ENCODE results near the gene FAM78A.

Gene FAM78A

DNA sequence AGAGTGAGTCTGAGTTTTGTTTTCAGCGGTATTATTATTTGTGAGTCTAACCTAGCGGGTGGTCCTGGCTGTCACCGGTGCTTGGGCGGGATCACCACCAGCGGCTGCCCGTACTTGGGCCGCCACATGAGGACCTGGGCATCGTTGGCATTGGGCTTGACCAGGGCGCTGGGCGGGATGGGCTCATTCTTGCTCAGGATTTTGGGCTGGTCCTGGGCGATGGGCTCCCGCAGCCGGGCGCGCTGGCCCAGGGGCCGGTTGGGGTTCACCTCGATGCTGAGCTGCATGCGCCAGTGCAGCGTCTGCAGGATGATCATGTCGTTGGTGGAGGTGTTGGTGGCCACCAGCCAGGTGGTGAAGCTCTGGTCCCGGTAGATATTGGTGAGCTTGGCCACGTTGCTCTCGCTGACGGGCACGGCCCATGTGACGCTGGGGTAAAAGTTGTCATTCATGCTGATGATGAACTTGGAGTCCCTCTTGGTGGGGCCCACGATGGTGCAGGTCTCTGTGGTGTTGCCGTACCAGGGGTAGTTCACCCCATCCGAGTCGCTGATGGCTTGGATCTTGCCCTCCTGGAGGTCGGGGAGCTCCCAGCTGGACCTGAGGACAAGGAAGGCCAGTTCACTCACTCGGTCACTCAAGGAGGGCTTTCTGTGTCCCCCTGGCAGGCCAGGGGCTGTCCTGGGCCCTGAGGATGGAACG lies 15.4 kb downstream of the FAM78A start:
- H3K4me1 ChIP-seq (ENCODE audit: control insufficient read depth in 1 of 2, insufficient read depth in 2 of 2, low read length in 2 of 2), result peaks cover 0 to 3% of the 10 kb centered on the region in 2 experiments
- H3K4me2 ChIP-seq (ENCODE audit: low read length), result no peak overlapping the region
- no peak overlapping the region for H3K4ac ChIP-seq (ENCODE audit: low read depth, low read length)
- no peaks in the 10 kb centered on the region for H3K79me2 ChIP-seq (ENCODE audit: control insufficient read depth, insufficient read depth, low read length, poor library complexity)
- no peaks in the 10 kb centered on the region for H3K36me3 ChIP-seq (ENCODE audit: control insufficient read depth in 1 of 2, insufficient read depth in 2 of 2, low read length in 2 of 2)
- no peak overlapping the region for H2BK120ac ChIP-seq (ENCODE audit: insufficient read depth, low read length, poor library complexity)
- no peak overlapping the region for H3K14ac ChIP-seq (ENCODE audit: low read length)
- H2BK12ac ChIP-seq (ENCODE audit: low read length), result no peak overlapping the region
- H2AFZ ChIP-seq (ENCODE audit: insufficient read depth, low read length, poor library complexity), result no peak overlapping the region
- no peaks in the 10 kb centered on the region for H3K9me3 ChIP-seq (ENCODE audit: insufficient read depth, low read depth, low read length)
- H3K79me1 ChIP-seq (ENCODE audit: low read length), result no peaks in the 10 kb centered on the region
- H3K9ac ChIP-seq (ENCODE audit: low read length), result no peak overlapping the region
- H4K91ac ChIP-seq (ENCODE audit: low read depth, low read length), result no peak overlapping the region
- WGBS (ENCODE audit: extremely low coverage, insufficient coverage, insufficient read length), result no CpG with 5 or more reads among the region's 33 CpGs
- no peak overlapping the region for H2BK5ac ChIP-seq (ENCODE audit: low read depth, low read length, poor library complexity)
- H3K4me3 ChIP-seq (ENCODE audit: low read depth, low read length), result no peak overlapping the region
- no peak for DNase-seq
- no peak overlapping the region for H3K27ac ChIP-seq (ENCODE audit: low read depth, low read length)
- no peak overlapping the region for H3K23ac ChIP-seq (ENCODE audit: low read length)
- no peak overlapping the region for H3K18ac ChIP-seq (ENCODE audit: low read length)
- no peak overlapping the region for H4K8ac ChIP-seq (ENCODE audit: low read depth, low read length)
- no peak overlapping the region for H4K12ac ChIP-seq (ENCODE audit: low read depth, low read length)
- no peak overlapping the region for H2AK5ac ChIP-seq (ENCODE audit: low read length)
- no peaks in the 10 kb centered on the region for H3K27me3 ChIP-seq (ENCODE audit: insufficient read depth, low read length)

DNA sequence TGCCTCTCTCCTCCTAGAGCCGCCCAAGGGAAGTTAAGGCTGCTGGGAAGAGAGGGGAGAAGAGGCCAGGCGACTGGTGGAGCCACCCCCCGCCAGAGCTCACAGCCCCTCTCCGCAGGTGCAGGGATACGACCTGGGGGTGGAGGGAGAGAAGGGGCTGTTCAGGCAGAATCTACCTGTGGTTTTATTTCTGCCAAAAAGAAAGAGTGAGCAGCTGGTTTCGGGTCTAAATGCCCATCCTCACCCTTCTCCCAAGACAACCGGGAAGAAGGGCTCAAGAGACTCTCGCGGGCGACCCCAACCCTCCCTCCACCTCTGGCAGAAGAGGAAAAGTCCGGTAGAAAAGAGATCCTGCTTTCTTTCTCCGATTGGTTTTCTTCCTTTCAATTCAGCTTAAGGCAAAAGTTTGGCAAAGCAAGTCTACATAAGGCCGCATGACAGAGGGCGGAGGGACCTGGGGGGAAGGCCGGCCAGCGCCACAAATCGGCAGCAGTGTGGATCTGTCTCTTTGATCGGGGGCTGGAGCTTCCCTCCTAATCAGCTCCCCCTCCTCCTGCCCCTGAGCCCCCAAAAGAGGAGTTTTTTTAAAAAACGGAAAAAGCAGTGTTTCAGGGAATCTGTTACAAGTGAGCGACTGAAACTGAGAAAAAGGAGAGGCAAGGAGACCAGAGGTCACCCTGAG lies 16.3 kb downstream of the FAM78A start:
- no peaks in the 10 kb centered on the region for H3K79me1 ChIP-seq (ENCODE audit: low read length)
- WGBS (ENCODE audit: extremely low coverage, insufficient coverage, insufficient read length), result no CpG with 5 or more reads among the region's 20 CpGs
- H3K4ac ChIP-seq (ENCODE audit: low read depth, low read length), result no peak overlapping the region
- DNase-seq, result no peak
- no peak overlapping the region for H2BK12ac ChIP-seq (ENCODE audit: low read length)
- no peak overlapping the region for H3K9ac ChIP-seq (ENCODE audit: low read length)
- no peak overlapping the region for H3K4me2 ChIP-seq (ENCODE audit: low read length)
- no peak overlapping the region for H2BK5ac ChIP-seq (ENCODE audit: low read depth, low read length, poor library complexity)
- H3K4me3 ChIP-seq (ENCODE audit: low read depth, low read length), result no peak overlapping the region
- no peak overlapping the region for H3K27ac ChIP-seq (ENCODE audit: low read depth, low read length)
- no peak overlapping the region for H2AK5ac ChIP-seq (ENCODE audit: low read length)
- no peak overlapping the region for H4K91ac ChIP-seq (ENCODE audit: low read depth, low read length)
- H2BK120ac ChIP-seq (ENCODE audit: insufficient read depth, low read length, poor library complexity), result no peak overlapping the region
- no peaks in the 10 kb centered on the region for H3K9me3 ChIP-seq (ENCODE audit: insufficient read depth, low read depth, low read length)
- no peaks in the 10 kb centered on the region for H3K36me3 ChIP-seq (ENCODE audit: control insufficient read depth in 1 of 2, insufficient read depth in 2 of 2, low read length in 2 of 2)
- H2AFZ ChIP-seq (ENCODE audit: insufficient read depth, low read length, poor library complexity), result no peak overlapping the region
- H3K4me1 ChIP-seq (ENCODE audit: control insufficient read depth in 1 of 2, insufficient read depth in 2 of 2, low read length in 2 of 2), result peaks cover 0 to 3% of the 10 kb centered on the region in 2 experiments
- H4K8ac ChIP-seq (ENCODE audit: low read depth, low read length), result no peak overlapping the region
- no peaks in the 10 kb centered on the region for H3K79me2 ChIP-seq (ENCODE audit: control insufficient read depth, insufficient read depth, low read length, poor library complexity)
- no peak overlapping the region for H4K12ac ChIP-seq (ENCODE audit: low read depth, low read length)
- no peak overlapping the region for H3K23ac ChIP-seq (ENCODE audit: low read length)
- no peak overlapping the region for H3K14ac ChIP-seq (ENCODE audit: low read length)
- no peak overlapping the region for H3K18ac ChIP-seq (ENCODE audit: low read length)
- H3K27me3 ChIP-seq (ENCODE audit: insufficient read depth, low read length), result no peaks in the 10 kb centered on the region

GRCh38 chr9:131259432-131259898 lies 16.8 kb downstream of the FAM78A start:
- no peak overlapping the region for H2BK5ac ChIP-seq (ENCODE audit: low read depth, low read length, poor library complexity)
- H3K79me2 ChIP-seq (ENCODE audit: control insufficient read depth, insufficient read depth, low read length, poor library complexity), result no peaks in the 10 kb centered on the region
- no peaks in the 10 kb centered on the region for H3K27me3 ChIP-seq (ENCODE audit: insufficient read depth, low read length)
- no peak overlapping the region for H2BK12ac ChIP-seq (ENCODE audit: low read length)
- H3K4me2 ChIP-seq (ENCODE audit: low read length), result no peak overlapping the region
- no peak overlapping the region for H4K91ac ChIP-seq (ENCODE audit: low read depth, low read length)
- H4K8ac ChIP-seq (ENCODE audit: low read depth, low read length), result no peak overlapping the region
- H2AK5ac ChIP-seq (ENCODE audit: low read length), result no peak overlapping the region
- H3K4me1 ChIP-seq (ENCODE audit: control insufficient read depth in 1 of 2, insufficient read depth in 2 of 2, low read length in 2 of 2), result peaks cover 0 to 3% of the 10 kb centered on the region in 2 experiments
- no peak overlapping the region for H3K9ac ChIP-seq (ENCODE audit: low read length)
- H3K4me3 ChIP-seq (ENCODE audit: low read depth, low read length), result no peak overlapping the region
- H3K79me1 ChIP-seq (ENCODE audit: low read length), result no peaks in the 10 kb centered on the region
- no peak overlapping the region for H3K27ac ChIP-seq (ENCODE audit: low read depth, low read length)
- no peak overlapping the region for H3K23ac ChIP-seq (ENCODE audit: low read length)
- no peaks in the 10 kb centered on the region for H3K36me3 ChIP-seq (ENCODE audit: control insufficient read depth in 1 of 2, insufficient read depth in 2 of 2, low read length in 2 of 2)
- no peak overlapping the region for H3K18ac ChIP-seq (ENCODE audit: low read length)
- H3K4ac ChIP-seq (ENCODE audit: low read depth, low read length), result no peak overlapping the region
- WGBS (ENCODE audit: extremely low coverage, insufficient coverage, insufficient read length), result no CpG with 5 or more reads among the region's 12 CpGs
- no peak overlapping the region for H4K12ac ChIP-seq (ENCODE audit: low read depth, low read length)
- no peak overlapping the region for H2BK120ac ChIP-seq (ENCODE audit: insufficient read depth, low read length, poor library complexity)
- no peak overlapping the region for H3K14ac ChIP-seq (ENCODE audit: low read length)
- no peaks in the 10 kb centered on the region for H3K9me3 ChIP-seq (ENCODE audit: insufficient read depth, low read depth, low read length)
- DNase-seq, result no peak
- no peak overlapping the region for H2AFZ ChIP-seq (ENCODE audit: insufficient read depth, low read length, poor library complexity)

- H3K27me3 ChIP-seq (ENCODE audit: insufficient read depth, low read length), result no peaks in the 10 kb centered on the region
- H3K4me3 ChIP-seq (ENCODE audit: low read depth, low read length), result no peak overlapping the region
- H3K9me3 ChIP-seq (ENCODE audit: insufficient read depth, low read depth, low read length), result no peaks in the 10 kb centered on the region
- H2BK12ac ChIP-seq (ENCODE audit: low read length), result no peak overlapping the region
- H3K14ac ChIP-seq (ENCODE audit: low read length), result no peak overlapping the region
- H3K27ac ChIP-seq (ENCODE audit: low read depth, low read length), result no peak overlapping the region
- no peak overlapping the region for H4K8ac ChIP-seq (ENCODE audit: low read depth, low read length)
- no peak overlapping the region for H2BK5ac ChIP-seq (ENCODE audit: low read depth, low read length, poor library complexity)
- H4K91ac ChIP-seq (ENCODE audit: low read depth, low read length), result no peak overlapping the region
- no peaks in the 10 kb centered on the region for H3K79me1 ChIP-seq (ENCODE audit: low read length)
- H3K4ac ChIP-seq (ENCODE audit: low read depth, low read length), result no peak overlapping the region
- H3K36me3 ChIP-seq (ENCODE audit: control insufficient read depth in 1 of 2, insufficient read depth in 2 of 2, low read length in 2 of 2), result no peaks in the 10 kb centered on the region
- H3K9ac ChIP-seq (ENCODE audit: low read length), result no peak overlapping the region
- no peak overlapping the region for H2AFZ ChIP-seq (ENCODE audit: insufficient read depth, low read length, poor library complexity)
- H4K12ac ChIP-seq (ENCODE audit: low read depth, low read length), result no peak overlapping the region
- H3K4me1 ChIP-seq (ENCODE audit: control insufficient read depth in 1 of 2, insufficient read depth in 2 of 2, low read length in 2 of 2), result peaks cover 0 to 3% of the 10 kb centered on the region in 2 experiments
- no peaks in the 10 kb centered on the region for H3K79me2 ChIP-seq (ENCODE audit: control insufficient read depth, insufficient read depth, low read length, poor library complexity)
- no peak overlapping the region for H3K4me2 ChIP-seq (ENCODE audit: low read length)
- H3K23ac ChIP-seq (ENCODE audit: low read length), result no peak overlapping the region
- H3K18ac ChIP-seq (ENCODE audit: low read length), result no peak overlapping the region
- no peak overlapping the region for H2BK120ac ChIP-seq (ENCODE audit: insufficient read depth, low read length, poor library complexity)
- DNase-seq, result no peak
- WGBS (ENCODE audit: extremely low coverage, insufficient coverage, insufficient read length), result no CpG with 5 or more reads among the region's 25 CpGs
- H2AK5ac ChIP-seq (ENCODE audit: low read length), result no peak overlapping the region
Observed at GRCh38 chr9:131258698-131259431, 17.4 kb downstream of the FAM78A start.
